HEK293 (cell line): ENCODE results near the gene MORF4L1.

Experiments used
- CTCF ChIA-PET: fragments of 350-600 bp; formaldehyde crosslinking; extraction: SDS; loops from one replicate; lab custom pipeline; 2021; ENCODE audit warnings: antibody characterized with exemption; lab: Yijun Ruan, JAX
- POLR2A ChIA-PET: fragments of 300-600 bp; formaldehyde crosslinking; extraction: SDS; loops from one replicate; lab custom pipeline; 2020; ENCODE audit warnings: antibody characterized with exemption, inconsistent platforms; lab: Yijun Ruan, JAX
- H3K27ac ChIP-seq: fragments of 200-500 bp; sonication (Bioruptor generic); 2 replicates; pipeline ENCODE4 v1.5.1; 2014; ENCODE audit warnings: low read depth, low read length, control low read depth, inconsistent platforms; ENCODE audit errors: extremely low read depth
- H3K36me3 ChIP-seq, 2 experiments: fragments of 200-500 bp in 1 of 2; sonication (Bioruptor generic) in 1 of 2; 1 replicate in 1 of 2; 2 replicates in 1 of 2; pipeline ENCODE4 v1.5.1; 2014 to 2017; ENCODE audit warnings: inconsistent platforms in 2 of 2, low read length in 2 of 2; ENCODE audit not compliant: control insufficient read depth in 2 of 2, insufficient read depth in 1 of 2
- H3K4me1 ChIP-seq: fragments of 200-500 bp; sonication (Bioruptor generic); 2 replicates; pipeline ENCODE4 v1.5.1; 2014; ENCODE audit warnings: mild to moderate bottlenecking, low read length, inconsistent platforms; ENCODE audit not compliant: control insufficient read depth, insufficient read depth
- H3K4me3 ChIP-seq: 2 replicates; pipeline ENCODE4 v1.5.1; 2011; ENCODE audit warnings: low read depth, mild to moderate bottlenecking, control low read depth, low read length, moderate library complexity
- H3K9me3 ChIP-seq: fragments of 200-500 bp; sonication (Bioruptor generic); 2 replicates; pipeline ENCODE4 v1.5.1; 2014; ENCODE audit warnings: low read depth, low read length, inconsistent platforms; ENCODE audit not compliant: control insufficient read depth, insufficient read depth
- EGR2 ChIP-seq: fragments of 450-650 bp; formaldehyde crosslinking; IDR thresholded peaks from 2 replicates; pipeline ENCODE4 v1.5.1; 2016; ENCODE audit warnings: low read depth, missing biosample characterization, missing genetic modification characterization
- GFI1B ChIP-seq: fragments of 450-650 bp; formaldehyde crosslinking; IDR thresholded peaks from 2 replicates; pipeline ENCODE4 v1.5.1; 2016; ENCODE audit warnings: missing biosample characterization, missing genetic modification characterization
- GLIS1 ChIP-seq: fragments of 450-650 bp; formaldehyde crosslinking; IDR thresholded peaks from 2 replicates; pipeline ENCODE4 v1.5.1; 2016; ENCODE audit warnings: missing biosample characterization, missing genetic modification characterization
- KLF1 ChIP-seq: fragments of 450-650 bp; formaldehyde crosslinking; IDR thresholded peaks from 2 replicates; pipeline ENCODE4 v1.5.1; 2016; ENCODE audit warnings: missing biosample characterization, missing genetic modification characterization
- KLF16 ChIP-seq: fragments of 450-650 bp; formaldehyde crosslinking; IDR thresholded peaks from 2 replicates; pipeline ENCODE4 v1.5.1; 2017; ENCODE audit warnings: missing biosample characterization, missing genetic modification characterization
- KLF7 ChIP-seq: fragments of 450-650 bp; formaldehyde crosslinking; IDR thresholded peaks from 2 replicates; pipeline ENCODE4 v1.5.1; 2016; ENCODE audit warnings: missing biosample characterization, missing genetic modification characterization, borderline replicate concordance
- KLF8 ChIP-seq: fragments of 450-650 bp; formaldehyde crosslinking; IDR thresholded peaks from 2 replicates; pipeline ENCODE4 v1.5.1; 2016; ENCODE audit warnings: missing biosample characterization, missing genetic modification characterization
- KLF9 ChIP-seq: fragments of 450-650 bp; formaldehyde crosslinking; IDR thresholded peaks from 2 replicates; pipeline ENCODE4 v1.5.1; 2016; ENCODE audit warnings: missing biosample characterization, missing genetic modification characterization, low read depth
- MEIS1 ChIP-seq: sonication (generic); formaldehyde crosslinking; IDR thresholded peaks from 2 replicates; pipeline ENCODE4 v1.8.1; 2022; ENCODE audit warnings: missing genetic modification reagents, mild to moderate bottlenecking, borderline replicate concordance
- SP2 ChIP-seq: fragments of 450-650 bp; formaldehyde crosslinking; IDR thresholded peaks from 2 replicates; pipeline ENCODE4 v1.5.1; 2016; ENCODE audit warnings: missing biosample characterization, missing genetic modification characterization
- WT1 ChIP-seq: fragments of 450-650 bp; formaldehyde crosslinking; IDR thresholded peaks from 2 replicates; pipeline ENCODE4 v1.5.1; 2016; ENCODE audit warnings: missing biosample characterization, missing genetic modification characterization
- ZBTB20 ChIP-seq: fragments of 450-650 bp; formaldehyde crosslinking; IDR thresholded peaks from 2 replicates; pipeline ENCODE4 v1.5.1; 2016; ENCODE audit warnings: missing biosample characterization, missing genetic modification characterization
- ZBTB8A ChIP-seq: fragments of 450-650 bp; formaldehyde crosslinking; IDR thresholded peaks from 2 replicates; pipeline ENCODE4 v1.5.1; 2016; ENCODE audit warnings: missing biosample characterization, missing genetic modification characterization
- ZFHX2 ChIP-seq: fragments of 450-650 bp; formaldehyde crosslinking; conservative IDR thresholded peaks from 2 replicates; pipeline ENCODE4 v1.5.1; 2016; ENCODE audit warnings: missing biosample characterization, missing genetic modification characterization
- ZNF121 ChIP-seq: fragments of 450-650 bp; formaldehyde crosslinking; IDR thresholded peaks from 2 replicates; pipeline ENCODE4 v1.5.1; 2016; ENCODE audit warnings: missing biosample characterization, missing genetic modification characterization
- ZNF184 ChIP-seq: fragments of 450-650 bp; IDR thresholded peaks from 2 replicates; pipeline ENCODE4 v1.5.1; 2018; ENCODE audit warnings: missing biosample characterization, mild to moderate bottlenecking, missing genetic modification characterization
- ZNF341 ChIP-seq: fragments of 450-650 bp; formaldehyde crosslinking; IDR thresholded peaks from 2 replicates; pipeline ENCODE4; 2016; ENCODE audit warnings: low read depth, missing biosample characterization, missing genetic modification characterization
- ZNF366 ChIP-seq: fragments of 450-650 bp; formaldehyde crosslinking; conservative IDR thresholded peaks from 2 replicates; pipeline ENCODE4 v1.5.1; 2016; ENCODE audit warnings: missing biosample characterization, missing genetic modification characterization
- ZNF394 ChIP-seq: fragments of 450-650 bp; formaldehyde crosslinking; IDR thresholded peaks from 2 replicates; pipeline ENCODE4 v1.5.1; 2016; ENCODE audit warnings: missing biosample characterization, missing genetic modification characterization, mild to moderate bottlenecking, moderate library complexity, borderline replicate concordance
- ZNF600 ChIP-seq: fragments of 450-650 bp; formaldehyde crosslinking; IDR thresholded peaks from 2 replicates; pipeline ENCODE4 v1.5.1; 2016; ENCODE audit warnings: missing biosample characterization, missing genetic modification characterization
- ZNF843 ChIP-seq: fragments of 450-650 bp; formaldehyde crosslinking; IDR thresholded peaks from 2 replicates; pipeline ENCODE4 v1.5.1; 2016; ENCODE audit warnings: missing biosample characterization, missing genetic modification characterization
- TF ChIP-seq, protein P1 (sequence below): fragments of 450-650 bp; formaldehyde crosslinking; IDR thresholded peaks from 2 replicates; pipeline ENCODE4 v1.5.1; 2016; ENCODE audit warnings: missing biosample characterization, missing genetic modification characterization
- TF ChIP-seq, protein P2 (sequence below): fragments of 450-650 bp; formaldehyde crosslinking; conservative IDR thresholded peaks from 2 replicates; pipeline ENCODE4 v1.5.1; 2016; ENCODE audit warnings: low read depth, missing biosample characterization, missing genetic modification characterization
- TF ChIP-seq, protein P3 (sequence below): fragments of 450-650 bp; formaldehyde crosslinking; IDR thresholded peaks from 2 replicates; pipeline ENCODE4 v1.5.1; 2016; ENCODE audit warnings: missing biosample characterization, missing genetic modification characterization
- TF ChIP-seq, protein P4 (sequence below): fragments of 450-650 bp; formaldehyde crosslinking; IDR thresholded peaks from 2 replicates; pipeline ENCODE4 v1.5.1; 2016; ENCODE audit warnings: missing biosample characterization, missing genetic modification characterization, borderline replicate concordance
- TF ChIP-seq, protein P5 (sequence below): fragments of 450-650 bp; formaldehyde crosslinking; IDR thresholded peaks from 2 replicates; pipeline ENCODE4 v1.5.1; 2016; ENCODE audit warnings: missing biosample characterization, missing genetic modification characterization

Gene MORF4L1

DNA sequence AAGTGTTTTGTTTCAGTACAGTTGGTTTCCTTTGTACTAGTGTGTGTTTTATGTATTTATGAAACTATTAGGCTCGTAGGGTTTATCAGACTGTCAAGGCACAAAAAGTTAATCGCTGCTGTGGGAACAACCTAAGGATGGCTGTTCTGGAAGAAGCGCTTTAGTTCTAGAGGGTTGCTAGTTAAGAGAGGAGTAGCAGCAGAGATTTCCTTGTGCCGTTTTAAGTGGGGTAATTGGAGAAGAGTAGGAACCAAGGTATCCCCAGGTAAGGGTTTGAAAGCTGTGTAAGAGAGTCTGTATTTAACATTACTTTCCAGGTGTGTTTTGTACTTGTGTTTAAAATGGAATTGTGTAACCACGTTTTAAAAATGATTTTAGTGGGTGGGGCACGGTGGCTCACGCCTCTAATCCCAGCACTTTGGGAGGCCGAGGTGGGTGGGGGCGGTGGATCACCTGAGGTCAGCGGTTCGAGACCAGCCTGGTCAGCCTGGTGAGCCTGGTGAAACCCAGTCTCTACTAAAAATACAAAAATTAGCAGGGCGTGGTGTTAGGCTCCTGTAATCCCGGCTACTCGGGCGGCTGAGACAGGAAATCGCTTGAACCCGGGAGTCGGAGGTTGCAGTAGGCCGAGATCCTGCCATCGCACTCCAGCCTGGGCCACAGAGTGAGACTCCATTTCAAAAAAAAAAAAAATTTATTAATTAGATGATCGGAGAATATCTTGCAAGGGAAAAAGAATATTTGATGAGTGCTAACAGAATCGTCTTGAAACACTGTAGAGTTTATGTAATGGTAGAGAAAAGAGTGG lies 2.6 kb downstream of the MORF4L1 start:
- H3K27ac ChIP-seq: no peak overlapping the region
- H3K4me1 ChIP-seq: peaks cover 38% of the 10 kb centered on the region
- POLR2A ChIA-PET: interaction anchor here (1.5 kb wide), 1 partner anchor 10 kb away, joined by 3 read pairs; no protein-coding TSS in a partner anchor
- peak; percentile 55; the same call in 1 of the 2 replicates for TF ChIP-seq KLF16
- peak; percentile 29; the same call in 1 of the 2 replicates for TF ChIP-seq EGR2 (tag by site-specific recombination)
- TF ChIP-seq SP2: 0 out of 2 replicates have a peak, but pooled peaks have one; percentile 7
- no peak for TF ChIP-seq MEIS1 (CRISPR knock-in tag)
- peak; percentile 35; the same call in 1 of the 2 replicates for TF ChIP-seq GLIS1
- TF ChIP-seq ZFHX2: peak; percentile 55
- TF ChIP-seq ZNF121 (tag by site-specific recombination): peak; percentile 91
- no peak for TF ChIP-seq ZBTB20 (tag by site-specific recombination)
- peak; percentile 54; the same call in 1 of the 2 replicates for TF ChIP-seq KLF1 (tag by site-specific recombination)
- no peak for TF ChIP-seq ZNF366 (tag by site-specific recombination)
- TF ChIP-seq ZNF184 (tag by site-specific recombination): no peak
- TF ChIP-seq KLF8 (tag by site-specific recombination): peak; percentile 51; the same call in 1 of the 2 replicates
- TF ChIP-seq ZNF843 (tag by site-specific recombination): 0 out of 2 replicates have a peak, but pooled peaks have one; percentile 9
- TF ChIP-seq ZBTB8A (tag by site-specific recombination): peak; percentile 35; the same call in 1 of the 2 replicates
- TF ChIP-seq ZNF341 (tag by site-specific recombination): peak; percentile 87
- TF ChIP-seq, protein P1, sequence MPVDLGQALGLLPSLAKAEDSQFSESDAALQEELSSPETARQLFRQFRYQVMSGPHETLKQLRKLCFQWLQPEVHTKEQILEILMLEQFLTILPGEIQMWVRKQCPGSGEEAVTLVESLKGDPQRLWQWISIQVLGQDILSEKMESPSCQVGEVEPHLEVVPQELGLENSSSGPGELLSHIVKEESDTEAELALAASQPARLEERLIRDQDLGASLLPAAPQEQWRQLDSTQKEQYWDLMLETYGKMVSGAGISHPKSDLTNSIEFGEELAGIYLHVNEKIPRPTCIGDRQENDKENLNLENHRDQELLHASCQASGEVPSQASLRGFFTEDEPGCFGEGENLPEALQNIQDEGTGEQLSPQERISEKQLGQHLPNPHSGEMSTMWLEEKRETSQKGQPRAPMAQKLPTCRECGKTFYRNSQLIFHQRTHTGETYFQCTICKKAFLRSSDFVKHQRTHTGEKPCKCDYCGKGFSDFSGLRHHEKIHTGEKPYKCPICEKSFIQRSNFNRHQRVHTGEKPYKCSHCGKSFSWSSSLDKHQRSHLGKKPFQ (tag by site-specific recombination): no peak
- TF ChIP-seq, protein P2, sequence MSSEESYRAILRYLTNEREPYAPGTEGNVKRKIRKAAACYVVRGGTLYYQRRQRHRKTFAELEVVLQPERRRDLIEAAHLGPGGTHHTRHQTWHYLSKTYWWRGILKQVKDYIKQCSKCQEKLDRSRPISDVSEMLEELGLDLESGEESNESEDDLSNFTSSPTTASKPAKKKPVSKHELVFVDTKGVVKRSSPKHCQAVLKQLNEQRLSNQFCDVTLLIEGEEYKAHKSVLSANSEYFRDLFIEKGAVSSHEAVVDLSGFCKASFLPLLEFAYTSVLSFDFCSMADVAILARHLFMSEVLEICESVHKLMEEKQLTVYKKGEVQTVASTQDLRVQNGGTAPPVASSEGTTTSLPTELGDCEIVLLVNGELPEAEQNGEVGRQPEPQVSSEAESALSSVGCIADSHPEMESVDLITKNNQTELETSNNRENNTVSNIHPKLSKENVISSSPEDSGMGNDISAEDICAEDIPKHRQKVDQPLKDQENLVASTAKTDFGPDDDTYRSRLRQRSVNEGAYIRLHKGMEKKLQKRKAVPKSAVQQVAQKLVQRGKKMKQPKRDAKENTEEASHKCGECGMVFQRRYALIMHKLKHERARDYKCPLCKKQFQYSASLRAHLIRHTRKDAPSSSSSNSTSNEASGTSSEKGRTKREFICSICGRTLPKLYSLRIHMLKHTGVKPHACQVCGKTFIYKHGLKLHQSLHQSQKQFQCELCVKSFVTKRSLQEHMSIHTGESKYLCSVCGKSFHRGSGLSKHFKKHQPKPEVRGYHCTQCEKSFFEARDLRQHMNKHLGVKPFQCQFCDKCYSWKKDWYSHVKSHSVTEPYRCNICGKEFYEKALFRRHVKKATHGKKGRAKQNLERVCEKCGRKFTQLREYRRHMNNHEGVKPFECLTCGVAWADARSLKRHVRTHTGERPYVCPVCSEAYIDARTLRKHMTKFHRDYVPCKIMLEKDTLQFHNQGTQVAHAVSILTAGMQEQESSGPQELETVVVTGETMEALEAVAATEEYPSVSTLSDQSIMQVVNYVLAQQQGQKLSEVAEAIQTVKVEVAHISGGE (tag by site-specific recombination): peak; percentile 22; the same call in 1 of the 2 replicates
- TF ChIP-seq, protein P3, sequence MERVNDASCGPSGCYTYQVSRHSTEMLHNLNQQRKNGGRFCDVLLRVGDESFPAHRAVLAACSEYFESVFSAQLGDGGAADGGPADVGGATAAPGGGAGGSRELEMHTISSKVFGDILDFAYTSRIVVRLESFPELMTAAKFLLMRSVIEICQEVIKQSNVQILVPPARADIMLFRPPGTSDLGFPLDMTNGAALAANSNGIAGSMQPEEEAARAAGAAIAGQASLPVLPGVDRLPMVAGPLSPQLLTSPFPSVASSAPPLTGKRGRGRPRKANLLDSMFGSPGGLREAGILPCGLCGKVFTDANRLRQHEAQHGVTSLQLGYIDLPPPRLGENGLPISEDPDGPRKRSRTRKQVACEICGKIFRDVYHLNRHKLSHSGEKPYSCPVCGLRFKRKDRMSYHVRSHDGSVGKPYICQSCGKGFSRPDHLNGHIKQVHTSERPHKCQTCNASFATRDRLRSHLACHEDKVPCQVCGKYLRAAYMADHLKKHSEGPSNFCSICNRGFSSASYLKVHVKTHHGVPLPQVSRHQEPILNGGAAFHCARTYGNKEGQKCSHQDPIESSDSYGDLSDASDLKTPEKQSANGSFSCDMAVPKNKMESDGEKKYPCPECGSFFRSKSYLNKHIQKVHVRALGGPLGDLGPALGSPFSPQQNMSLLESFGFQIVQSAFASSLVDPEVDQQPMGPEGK (tag by site-specific recombination): peak; percentile 28; the same call in 1 of the 2 replicates
- no peak; the same call in 1 of the 2 replicates for TF ChIP-seq KLF7 (tag by site-specific recombination)
- peak; percentile 66 for TF ChIP-seq ZNF600 (tag by site-specific recombination)
- TF ChIP-seq, protein P4, sequence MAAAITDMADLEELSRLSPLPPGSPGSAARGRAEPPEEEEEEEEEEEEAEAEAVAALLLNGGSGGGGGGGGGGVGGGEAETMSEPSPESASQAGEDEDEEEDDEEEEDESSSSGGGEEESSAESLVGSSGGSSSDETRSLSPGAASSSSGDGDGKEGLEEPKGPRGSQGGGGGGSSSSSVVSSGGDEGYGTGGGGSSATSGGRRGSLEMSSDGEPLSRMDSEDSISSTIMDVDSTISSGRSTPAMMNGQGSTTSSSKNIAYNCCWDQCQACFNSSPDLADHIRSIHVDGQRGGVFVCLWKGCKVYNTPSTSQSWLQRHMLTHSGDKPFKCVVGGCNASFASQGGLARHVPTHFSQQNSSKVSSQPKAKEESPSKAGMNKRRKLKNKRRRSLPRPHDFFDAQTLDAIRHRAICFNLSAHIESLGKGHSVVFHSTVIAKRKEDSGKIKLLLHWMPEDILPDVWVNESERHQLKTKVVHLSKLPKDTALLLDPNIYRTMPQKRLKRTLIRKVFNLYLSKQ (tag by site-specific recombination): no peak
- peak; percentile 84 for TF ChIP-seq ZNF394 (tag by site-specific recombination)
- 0 out of 2 replicates have a peak, but pooled peaks have one; percentile 7 for TF ChIP-seq GFI1B (tag by site-specific recombination)
- TF ChIP-seq, protein P5, sequence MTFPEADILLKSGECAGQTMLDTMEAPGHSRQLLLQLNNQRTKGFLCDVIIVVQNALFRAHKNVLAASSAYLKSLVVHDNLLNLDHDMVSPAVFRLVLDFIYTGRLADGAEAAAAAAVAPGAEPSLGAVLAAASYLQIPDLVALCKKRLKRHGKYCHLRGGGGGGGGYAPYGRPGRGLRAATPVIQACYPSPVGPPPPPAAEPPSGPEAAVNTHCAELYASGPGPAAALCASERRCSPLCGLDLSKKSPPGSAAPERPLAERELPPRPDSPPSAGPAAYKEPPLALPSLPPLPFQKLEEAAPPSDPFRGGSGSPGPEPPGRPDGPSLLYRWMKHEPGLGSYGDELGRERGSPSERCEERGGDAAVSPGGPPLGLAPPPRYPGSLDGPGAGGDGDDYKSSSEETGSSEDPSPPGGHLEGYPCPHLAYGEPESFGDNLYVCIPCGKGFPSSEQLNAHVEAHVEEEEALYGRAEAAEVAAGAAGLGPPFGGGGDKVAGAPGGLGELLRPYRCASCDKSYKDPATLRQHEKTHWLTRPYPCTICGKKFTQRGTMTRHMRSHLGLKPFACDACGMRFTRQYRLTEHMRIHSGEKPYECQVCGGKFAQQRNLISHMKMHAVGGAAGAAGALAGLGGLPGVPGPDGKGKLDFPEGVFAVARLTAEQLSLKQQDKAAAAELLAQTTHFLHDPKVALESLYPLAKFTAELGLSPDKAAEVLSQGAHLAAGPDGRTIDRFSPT (tag by site-specific recombination): 0 out of 2 replicates have a peak, but pooled peaks have one; percentile 17
- TF ChIP-seq WT1 (tag by site-specific recombination): no peak
- peak; percentile 52; the same call in 1 of the 2 replicates for TF ChIP-seq KLF9 (tag by site-specific recombination)

More for the DNA sequence above, 2.6 kb downstream of the MORF4L1 start:
- CTCF ChIA-PET: interaction anchor here (1.9 kb wide), 1 partner anchor 10 kb away, joined by 10 read pairs; no protein-coding TSS in a partner anchor
- peaks cover 0 to under 1% of the 10 kb centered on the region in 2 experiments; a peak in 1 of 3 replicates for H3K36me3 ChIP-seq
- H3K9me3 ChIP-seq: no peaks in the 10 kb centered on the region
- H3K4me3 ChIP-seq: peak overlapping the region; percentile 79
